SHP77 (cell line): Measurements from ENCODE around the gene LIPC.

Experiments
- DNase-seq, 2 experiments: peaks; one replicate each; lab custom pipeline; 2025; lab: John Stamatoyannopoulos, UW

LIPC gene

DNA sequence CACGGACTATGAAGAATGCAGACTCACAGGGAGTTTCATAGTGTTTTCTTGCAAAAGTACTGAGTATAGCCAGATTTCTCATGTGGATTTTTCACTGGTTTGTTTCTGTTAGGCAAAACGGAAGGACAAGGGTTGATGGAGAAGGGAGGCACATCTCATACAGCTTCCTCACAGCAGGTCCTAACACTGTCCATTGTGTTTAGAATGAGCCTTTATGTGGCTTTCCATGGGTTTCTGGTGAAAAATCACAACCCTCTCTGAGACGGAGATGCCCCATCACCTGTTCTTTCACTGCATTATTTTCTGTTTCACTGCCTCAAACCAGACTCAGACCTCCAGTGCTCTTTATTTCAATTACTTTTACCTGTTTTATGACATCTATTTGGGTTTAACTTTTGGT is 25.0 kb upstream of the LIPC start:
- no peak for DNase-seq

- no peak for DNase-seq
Observed at GRCh38 chr15:58407236-58407775, 24.5 kb upstream of the LIPC start.

DNA sequence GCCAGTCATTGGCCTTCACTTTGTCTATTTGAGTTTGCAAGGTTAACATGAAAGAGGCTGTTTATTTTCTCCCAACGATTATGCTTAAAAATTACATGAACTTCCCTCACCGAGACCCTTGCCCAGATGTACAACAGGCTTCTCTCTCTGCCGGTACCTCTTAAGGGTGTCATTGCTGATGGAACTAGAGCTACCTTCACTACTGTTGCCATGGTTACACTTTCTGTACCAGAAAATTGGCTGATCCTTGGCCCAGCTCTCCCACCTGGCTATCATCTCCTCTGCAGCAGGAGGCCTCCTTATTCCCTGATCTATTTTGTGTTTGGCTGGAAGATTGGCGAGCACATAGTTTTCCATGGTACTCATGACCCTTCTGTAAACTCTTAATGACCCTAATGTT is 24.0 kb upstream of the LIPC start:
- DNase-seq = no peak

- DNase-seq = no peak
Observed at GRCh38 chr15:58409861-58410260, 21.9 kb upstream of the LIPC start.

- DNase-seq = no peak
Observed at GRCh38 chr15:58410353-58410752, 21.4 kb upstream of the LIPC start.

DNA sequence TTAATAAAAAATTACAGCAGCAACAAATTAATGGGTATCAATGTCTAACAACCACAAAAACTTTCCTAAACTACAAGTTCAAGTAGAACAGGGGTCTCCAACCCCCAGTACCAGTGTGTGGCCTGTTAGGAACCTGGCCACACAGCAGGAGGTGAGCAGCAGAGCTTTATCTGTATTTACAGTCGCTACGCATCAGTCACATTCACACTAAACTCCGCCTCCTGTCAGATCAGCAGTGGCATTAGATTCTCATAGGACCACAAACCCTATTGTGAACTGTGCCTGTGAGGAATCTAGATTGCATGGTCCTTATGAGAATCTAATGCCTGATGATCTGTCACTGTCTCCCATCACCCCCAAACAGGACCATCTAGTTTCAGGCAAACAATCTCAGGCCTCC is 18.5 kb upstream of the LIPC start:
- no peak for DNase-seq

DNA sequence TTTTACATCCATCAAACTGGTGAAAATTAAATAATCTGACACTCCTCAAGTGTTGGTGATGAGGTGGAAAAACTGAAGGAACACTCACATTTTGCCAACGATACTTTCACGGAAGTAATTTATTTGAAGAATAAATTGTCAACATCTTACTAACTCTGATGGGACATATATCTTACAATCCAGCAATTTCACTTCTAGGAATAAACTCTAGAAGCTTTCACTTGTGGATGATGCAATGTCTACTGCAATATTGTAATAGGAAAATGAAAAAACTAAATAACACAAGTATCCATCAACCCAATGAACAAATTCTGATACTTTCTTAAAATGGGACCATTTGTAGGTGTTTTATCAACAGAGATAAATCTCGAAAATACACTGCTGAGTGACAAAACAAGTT is 16.2 kb upstream of the LIPC start:
- DNase-seq = no peak

DNA sequence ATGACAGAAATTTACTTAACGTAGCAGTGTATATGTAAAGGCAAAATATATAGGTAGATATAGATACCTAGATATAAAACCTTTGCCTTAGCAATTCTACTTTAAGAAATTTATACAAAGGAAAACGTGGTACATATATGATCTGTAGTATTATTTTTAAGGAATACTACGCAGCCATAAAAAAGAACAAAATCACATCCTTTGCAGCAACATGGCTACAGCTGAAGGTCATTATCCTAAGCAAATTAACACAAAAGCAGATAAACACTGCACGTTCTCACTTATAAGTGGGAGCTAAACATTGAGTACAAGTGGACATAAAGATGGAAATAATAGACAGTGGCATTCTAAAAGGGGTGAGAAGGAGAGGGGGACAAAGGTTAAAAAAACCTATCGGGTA is 14.8 kb upstream of the LIPC start:
- DNase-seq = no peak

DNA sequence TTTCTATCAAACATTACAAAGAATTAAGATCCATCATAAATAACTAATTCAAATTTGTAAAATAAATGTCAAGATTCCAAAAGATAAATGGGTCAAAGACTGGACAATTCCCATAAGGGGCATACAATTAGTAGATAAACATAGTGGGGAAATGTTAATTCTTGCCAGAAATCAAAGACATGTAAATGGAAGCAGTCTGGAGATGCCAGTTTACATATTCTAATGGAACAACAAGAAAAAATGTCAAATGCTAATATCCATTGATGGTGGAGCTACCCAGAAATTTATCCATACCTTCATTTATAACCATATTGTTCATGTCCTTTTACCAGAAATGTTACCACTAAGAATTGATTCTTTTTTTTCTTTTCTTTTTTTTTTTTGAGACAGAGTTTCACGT is 13.7 kb upstream of the LIPC start:
- no peak for DNase-seq

DNA sequence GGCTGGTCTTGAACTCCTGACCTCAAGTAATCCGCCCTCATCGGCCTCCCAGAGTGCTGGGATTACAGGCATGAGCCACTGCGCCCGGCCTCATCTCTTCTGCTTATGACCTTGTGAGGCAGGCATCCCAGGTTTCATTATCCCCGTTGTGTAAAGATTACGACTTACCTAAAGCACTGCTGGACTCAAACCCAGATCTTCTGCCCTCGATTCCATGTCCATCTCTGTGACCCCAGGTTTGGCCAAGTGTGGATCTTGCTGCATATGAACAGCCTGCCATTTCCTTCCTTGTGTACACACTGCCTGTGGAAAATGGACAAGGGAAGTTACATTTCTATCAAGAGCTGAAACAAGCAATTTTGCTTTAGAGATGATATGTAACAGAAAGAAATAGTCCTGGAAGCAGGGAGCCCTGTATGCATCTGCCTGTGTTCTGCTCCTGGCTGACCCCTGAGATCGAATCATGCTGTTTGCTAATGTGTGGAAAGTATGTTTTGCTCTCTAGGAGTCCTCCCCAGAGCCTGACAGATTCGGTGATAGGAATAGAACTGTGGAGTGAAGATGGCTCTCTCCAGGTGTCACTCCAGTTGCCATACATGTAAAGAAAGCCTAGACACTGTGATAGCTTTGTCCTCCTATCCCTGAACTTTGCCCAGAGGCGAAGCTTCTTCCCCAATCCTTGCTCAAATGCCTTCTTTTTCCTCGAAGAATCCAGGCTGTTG is 11.8 kb upstream of the LIPC start:
- no peak for DNase-seq

- no peak for DNase-seq
Observed at GRCh38 chr15:58420579-58421043, 11.2 kb upstream of the LIPC start.

DNA sequence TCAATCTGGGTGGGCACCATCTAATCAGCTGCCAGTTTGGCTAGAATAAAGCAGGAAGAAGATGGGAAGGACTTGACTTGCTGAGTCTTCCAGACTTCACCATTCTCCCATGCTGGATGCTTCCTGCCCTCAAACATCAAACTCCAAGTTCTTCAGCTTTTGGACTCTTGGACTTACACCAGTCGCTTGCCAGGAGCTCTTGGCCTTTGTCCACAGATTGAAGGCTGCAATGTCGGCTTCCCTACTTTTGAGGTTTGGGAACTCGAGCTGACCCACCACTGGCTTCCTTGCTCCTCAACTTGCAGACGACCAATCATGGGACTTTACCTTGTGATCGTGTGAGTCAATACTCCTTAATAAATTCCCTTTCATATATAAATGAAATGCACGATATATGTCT is 8.6 kb upstream of the LIPC start:
- no peak for DNase-seq

- no peak for DNase-seq
Observed at GRCh38 chr15:58423831-58424608, 7.8 kb upstream of the LIPC start.

- DNase-seq = no peak
Observed at GRCh38 chr15:58424722-58425121, 7.1 kb upstream of the LIPC start.

- DNase-seq = no peak
Observed at GRCh38 chr15:58425185-58425584, 6.6 kb upstream of the LIPC start.

DNA sequence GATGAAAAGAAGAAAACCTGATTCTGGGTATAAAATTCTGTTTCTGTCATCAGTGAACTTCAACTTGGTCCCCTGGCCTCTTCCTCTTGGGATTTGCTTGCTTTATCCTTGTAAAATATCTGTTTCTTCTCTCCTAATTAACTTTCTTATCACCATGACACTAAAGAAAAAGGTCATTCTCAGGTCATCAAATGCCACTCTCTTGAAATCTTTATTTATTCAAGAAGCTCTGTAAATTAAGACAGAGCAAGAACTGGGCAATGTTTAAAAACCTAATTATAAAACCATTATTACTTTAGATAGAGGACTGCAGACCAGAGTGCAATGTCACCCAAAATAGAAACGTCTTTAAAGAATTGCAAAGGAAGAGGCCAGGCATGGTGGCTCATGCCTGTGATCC is 6.0 kb upstream of the LIPC start:
- no peak for DNase-seq

DNA sequence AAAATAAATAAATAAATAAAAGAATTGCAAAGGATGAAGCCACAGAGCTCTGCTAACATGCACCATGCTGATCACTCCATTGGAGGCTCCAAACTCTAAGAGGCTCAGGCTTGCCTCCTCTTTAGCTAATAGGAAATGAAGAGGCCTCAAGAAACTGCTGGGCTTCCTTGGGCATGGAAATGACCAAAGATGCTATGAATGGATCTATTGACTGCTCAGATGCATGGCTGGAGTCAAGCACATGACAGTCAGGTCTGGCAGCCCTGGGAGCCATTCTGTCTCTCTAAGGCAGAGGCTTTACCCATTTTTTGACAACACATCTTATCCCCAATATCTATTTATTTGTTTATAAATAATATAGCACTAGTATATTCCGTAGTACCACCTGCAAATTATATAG is 5.3 kb upstream of the LIPC start:
- DNase-seq = no peak

- DNase-seq = no peak
Observed at GRCh38 chr15:58427987-58428386, 3.8 kb upstream of the LIPC start.

DNA sequence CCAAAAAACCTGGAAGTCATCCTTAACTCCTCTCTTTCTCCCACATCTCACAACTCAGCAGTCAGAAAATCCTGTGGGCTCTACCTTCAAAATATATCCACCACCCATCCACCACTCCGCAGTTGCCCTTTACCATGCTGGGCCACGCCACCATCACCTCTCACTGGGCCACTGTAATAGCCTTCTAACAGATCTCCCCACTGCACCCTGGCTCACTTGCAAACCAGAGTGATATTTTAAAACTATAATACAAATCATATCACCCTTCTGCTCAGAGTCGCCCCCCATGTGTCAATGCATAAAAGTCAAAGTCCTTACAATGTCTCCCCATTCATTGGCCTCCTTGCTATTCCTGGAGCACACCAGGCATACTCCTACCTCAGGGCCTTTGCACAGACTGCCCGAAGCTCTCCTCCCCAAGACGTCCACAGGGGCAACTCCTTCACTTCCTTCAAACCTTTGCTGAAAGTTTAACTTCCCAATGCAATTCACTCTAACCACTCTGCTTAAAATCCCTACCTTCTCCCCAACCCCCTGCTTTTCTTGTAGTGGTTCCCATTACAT is 1.5 kb upstream of the LIPC start:
- DNase-seq = no peak

DNA sequence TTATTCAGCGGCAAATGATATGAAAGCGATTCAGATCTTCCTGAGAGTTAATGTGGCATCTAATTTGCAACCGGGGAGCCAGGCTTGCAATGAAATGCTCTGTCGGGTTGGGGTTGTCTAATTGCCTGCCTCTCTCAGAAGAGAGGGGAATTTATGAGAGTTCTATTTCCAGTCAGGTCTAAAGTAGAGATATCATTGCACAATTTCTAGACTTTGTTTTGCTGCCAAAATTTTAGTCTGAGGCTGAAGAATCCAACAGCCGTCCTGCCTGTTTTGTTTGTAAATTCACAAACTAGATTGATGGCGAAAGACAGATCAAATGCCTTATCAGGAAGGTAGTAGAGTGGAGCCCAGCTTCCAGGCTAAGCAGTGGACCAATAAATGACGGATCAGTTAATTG is 610 bp downstream of the LIPC start:
- DNase-seq = no peak

DNA sequence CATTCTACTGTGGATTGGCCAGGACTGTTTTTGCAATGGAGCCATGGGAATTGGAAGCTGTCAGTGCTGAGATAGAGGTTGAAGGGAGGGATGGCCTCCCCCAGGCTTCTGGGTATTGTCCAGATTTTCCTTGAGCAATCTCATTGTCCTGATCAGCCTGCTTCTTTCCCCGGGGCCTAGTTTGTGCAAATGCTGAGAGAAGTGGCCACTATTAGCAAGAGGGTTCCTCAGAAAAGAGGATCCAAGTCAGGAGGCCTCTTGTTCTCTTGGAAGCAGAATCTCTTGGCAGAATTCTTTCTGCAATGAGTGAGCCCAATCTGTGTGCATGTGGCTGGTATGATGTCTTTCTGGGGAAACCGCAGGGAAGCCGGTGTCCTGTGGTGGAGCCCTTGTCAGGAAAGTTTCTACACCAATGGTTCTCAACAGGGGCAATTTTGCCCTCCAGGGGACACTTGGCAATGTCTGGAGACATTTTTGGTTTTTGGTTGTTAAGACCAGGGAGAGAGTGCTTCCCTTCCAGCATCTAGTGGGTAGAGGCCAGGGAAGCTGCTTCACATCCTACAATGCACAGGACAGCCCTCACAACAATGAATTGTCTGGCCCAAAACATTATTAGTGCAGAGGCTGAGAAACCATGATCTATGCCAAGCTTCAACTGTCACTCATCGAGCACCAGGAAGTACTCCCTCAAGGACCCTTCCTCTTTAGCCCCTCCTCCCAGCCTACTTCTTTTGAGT is 2.0 kb downstream of the LIPC start:
- DNase-seq = no peak

GRCh38 chr15:58434334-58434875 is 2.6 kb downstream of the LIPC start:
- no peak for DNase-seq
